Measurements from ENCODE around the gene GAREM1.

GRCh38 chr18:32354518-32354917 lies 116.2 kb downstream of the GAREM1 start:
- no peak for TF ChIP-seq CTCF (IDR thresholded peaks at IDR 0.05)
- no peak for TF ChIP-seq POLR2A (IDR thresholded peaks at IDR 0.05)
